H1 (cell line): ENCODE results near the gene PRRC1.

Experiments used
- CBX5 ChIP-seq: fragments of 300-800, 300-1000 bp; sonication (generic); IDR thresholded peaks from 2 replicates; pipeline ENCODE4 v1.7.1; 2016; ENCODE audit warnings: antibody characterized with exemption, low read length, low read depth
- CEBPB ChIP-seq: IDR thresholded peaks from 2 replicates; pipeline ENCODE4 v1.6.1; 2012; ENCODE audit warnings: low read depth, low read length
- EZH2 ChIP-seq: fragments of 200-600 bp; sonication (generic); IDR thresholded peaks from 2 replicates; pipeline ENCODE4 v1.7.1; 2012; ENCODE audit warnings: low read depth, mild to moderate bottlenecking, moderate library complexity, low read length, inconsistent platforms; ENCODE audit not compliant: severe bottlenecking
- JUN ChIP-seq: IDR thresholded peaks from 2 replicates; pipeline ENCODE4 v1.6.1; 2011; ENCODE audit warnings: low read depth, mild to moderate bottlenecking, improper control_type of control experiment, low read length
- JUND ChIP-seq: IDR thresholded peaks from 2 replicates; pipeline ENCODE4 v1.6.1; 2011; ENCODE audit warnings: mild to moderate bottlenecking, improper control_type of control experiment, low read length
- KDM1A ChIP-seq: fragments of 200-600, 300-600 bp; sonication (generic); IDR thresholded peaks from 2 replicates; pipeline ENCODE4 v1.7.1; 2016; ENCODE audit warnings: mild to moderate bottlenecking, low read length, borderline replicate concordance
- POLR2A ChIP-seq, 2 experiments: IDR thresholded peaks; 1 replicate in 1 of 2; 2 replicates in 1 of 2; pipeline ENCODE4 v1.6.1; 2011; ENCODE audit warnings: low read depth in 2 of 2, low read length in 2 of 2, mild to moderate bottlenecking in 2 of 2; ENCODE audit errors: control extremely low read depth in 1 of 2
- RAD21 ChIP-seq, 2 experiments: IDR thresholded peaks in 1 of 2; conservative IDR thresholded peaks in 1 of 2; 2 replicates each; pipeline ENCODE4 v1.6.1; 2011; ENCODE audit warnings: low read depth in 2 of 2, low read length in 2 of 2, improper control_type of control experiment in 1 of 2, inconsistent platforms in 1 of 2, mild to moderate bottlenecking in 1 of 2, moderate library complexity in 1 of 2
- RNF2 ChIP-seq: fragments of 200-900, 300-1000 bp; sonication (generic); IDR thresholded peaks from 2 replicates; pipeline ENCODE4 v1.7.1; 2016; ENCODE audit warnings: borderline replicate concordance, low read depth, mild to moderate bottlenecking, antibody characterized with exemption, low read length; ENCODE audit not compliant: poor library complexity, severe bottlenecking; ENCODE audit errors: missing control alignments
- TAF1 ChIP-seq: IDR thresholded peaks from 2 replicates; pipeline ENCODE4 v1.6.1; 2011; ENCODE audit warnings: mild to moderate bottlenecking, low read depth, low read length
- TF ChIP-seq, protein P1 (sequence below), 3 experiments: IDR thresholded peaks; 1 replicate in 2 of 3; 2 replicates in 1 of 3; pipeline versions ENCODE4 v1.5.1 to v1.6.1; 2011; ENCODE audit warnings: low read length in 3 of 3, mild to moderate bottlenecking in 3 of 3, inconsistent platforms in 2 of 3, low read depth in 1 of 3, moderate library complexity in 1 of 3; ENCODE audit not compliant: insufficient read depth in 1 of 3; ENCODE audit errors: control extremely low read depth in 1 of 3
- TF ChIP-seq, protein P2 (sequence below): IDR thresholded peaks from 2 replicates; pipeline ENCODE4 v1.6.1; 2011; ENCODE audit warnings: low read depth, mild to moderate bottlenecking, low read length; ENCODE audit not compliant: insufficient read depth
- TF ChIP-seq, protein P3 (sequence below): IDR thresholded peaks from 2 replicates; pipeline ENCODE4 v1.6.1; 2012; ENCODE audit warnings: inconsistent platforms
- TF ChIP-seq, protein P4 (sequence below): fragments of 300-600 bp; sonication (generic); IDR thresholded peaks from 2 replicates; pipeline ENCODE4 v1.7.1; 2012; ENCODE audit warnings: low read length, moderate library complexity, mild to moderate bottlenecking, inconsistent platforms; ENCODE audit not compliant: insufficient replicate concordance

DNA sequence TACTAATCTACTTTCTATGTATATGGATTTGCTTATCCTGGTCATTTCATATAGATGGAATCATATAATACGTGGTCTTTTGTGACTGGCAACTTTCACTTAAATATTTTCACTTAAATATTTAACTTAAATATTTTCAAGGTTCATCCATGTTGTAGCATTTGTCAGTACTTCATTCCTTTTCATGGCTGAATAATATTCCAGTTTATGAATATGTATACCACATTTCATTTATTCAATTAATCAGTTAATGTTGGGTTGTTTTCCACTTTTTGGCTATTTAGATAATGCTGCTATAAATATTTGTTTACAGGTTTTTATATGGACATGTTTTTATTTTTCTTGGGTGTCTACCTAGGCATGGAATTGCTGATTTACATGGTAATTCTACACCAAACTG lies 7.7 kb downstream of the PRRC1 start:
- TF ChIP-seq CBX5 (no peak), POLR2A (IDR thresholded peaks at IDR 0.05; ENCODE audit: control extremely low read depth in 1 of 2, low read depth in 2 of 2, low read length in 2 of 2) (no peak), RNF2 (no peak), CEBPB (no peak), JUND (no peak), TAF1 (no peak), JUN (no peak), KDM1A (no peak), RAD21 (IDR thresholded peaks at IDR 0.05 in 1 of 2, conservative IDR thresholded peaks at IDR 0.05 in 1 of 2; ENCODE audit: low read depth in 2 of 2, low read length in 2 of 2) (no peak), EZH2 (no peak)
- TF ChIP-seq, protein P1, sequence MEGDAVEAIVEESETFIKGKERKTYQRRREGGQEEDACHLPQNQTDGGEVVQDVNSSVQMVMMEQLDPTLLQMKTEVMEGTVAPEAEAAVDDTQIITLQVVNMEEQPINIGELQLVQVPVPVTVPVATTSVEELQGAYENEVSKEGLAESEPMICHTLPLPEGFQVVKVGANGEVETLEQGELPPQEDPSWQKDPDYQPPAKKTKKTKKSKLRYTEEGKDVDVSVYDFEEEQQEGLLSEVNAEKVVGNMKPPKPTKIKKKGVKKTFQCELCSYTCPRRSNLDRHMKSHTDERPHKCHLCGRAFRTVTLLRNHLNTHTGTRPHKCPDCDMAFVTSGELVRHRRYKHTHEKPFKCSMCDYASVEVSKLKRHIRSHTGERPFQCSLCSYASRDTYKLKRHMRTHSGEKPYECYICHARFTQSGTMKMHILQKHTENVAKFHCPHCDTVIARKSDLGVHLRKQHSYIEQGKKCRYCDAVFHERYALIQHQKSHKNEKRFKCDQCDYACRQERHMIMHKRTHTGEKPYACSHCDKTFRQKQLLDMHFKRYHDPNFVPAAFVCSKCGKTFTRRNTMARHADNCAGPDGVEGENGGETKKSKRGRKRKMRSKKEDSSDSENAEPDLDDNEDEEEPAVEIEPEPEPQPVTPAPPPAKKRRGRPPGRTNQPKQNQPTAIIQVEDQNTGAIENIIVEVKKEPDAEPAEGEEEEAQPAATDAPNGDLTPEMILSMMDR (IDR thresholded peaks at IDR 0.05; ENCODE audit: control extremely low read depth in 1 of 3, insufficient read depth in 1 of 3, low read depth in 1 of 3, low read length in 3 of 3) = no peak
- TF ChIP-seq, protein P2, sequence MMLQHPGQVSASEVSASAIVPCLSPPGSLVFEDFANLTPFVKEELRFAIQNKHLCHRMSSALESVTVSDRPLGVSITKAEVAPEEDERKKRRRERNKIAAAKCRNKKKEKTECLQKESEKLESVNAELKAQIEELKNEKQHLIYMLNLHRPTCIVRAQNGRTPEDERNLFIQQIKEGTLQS = no peak
- TF ChIP-seq, protein P3, sequence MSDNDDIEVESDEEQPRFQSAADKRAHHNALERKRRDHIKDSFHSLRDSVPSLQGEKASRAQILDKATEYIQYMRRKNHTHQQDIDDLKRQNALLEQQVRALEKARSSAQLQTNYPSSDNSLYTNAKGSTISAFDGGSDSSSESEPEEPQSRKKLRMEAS = no peak
- TF ChIP-seq, protein P4, sequence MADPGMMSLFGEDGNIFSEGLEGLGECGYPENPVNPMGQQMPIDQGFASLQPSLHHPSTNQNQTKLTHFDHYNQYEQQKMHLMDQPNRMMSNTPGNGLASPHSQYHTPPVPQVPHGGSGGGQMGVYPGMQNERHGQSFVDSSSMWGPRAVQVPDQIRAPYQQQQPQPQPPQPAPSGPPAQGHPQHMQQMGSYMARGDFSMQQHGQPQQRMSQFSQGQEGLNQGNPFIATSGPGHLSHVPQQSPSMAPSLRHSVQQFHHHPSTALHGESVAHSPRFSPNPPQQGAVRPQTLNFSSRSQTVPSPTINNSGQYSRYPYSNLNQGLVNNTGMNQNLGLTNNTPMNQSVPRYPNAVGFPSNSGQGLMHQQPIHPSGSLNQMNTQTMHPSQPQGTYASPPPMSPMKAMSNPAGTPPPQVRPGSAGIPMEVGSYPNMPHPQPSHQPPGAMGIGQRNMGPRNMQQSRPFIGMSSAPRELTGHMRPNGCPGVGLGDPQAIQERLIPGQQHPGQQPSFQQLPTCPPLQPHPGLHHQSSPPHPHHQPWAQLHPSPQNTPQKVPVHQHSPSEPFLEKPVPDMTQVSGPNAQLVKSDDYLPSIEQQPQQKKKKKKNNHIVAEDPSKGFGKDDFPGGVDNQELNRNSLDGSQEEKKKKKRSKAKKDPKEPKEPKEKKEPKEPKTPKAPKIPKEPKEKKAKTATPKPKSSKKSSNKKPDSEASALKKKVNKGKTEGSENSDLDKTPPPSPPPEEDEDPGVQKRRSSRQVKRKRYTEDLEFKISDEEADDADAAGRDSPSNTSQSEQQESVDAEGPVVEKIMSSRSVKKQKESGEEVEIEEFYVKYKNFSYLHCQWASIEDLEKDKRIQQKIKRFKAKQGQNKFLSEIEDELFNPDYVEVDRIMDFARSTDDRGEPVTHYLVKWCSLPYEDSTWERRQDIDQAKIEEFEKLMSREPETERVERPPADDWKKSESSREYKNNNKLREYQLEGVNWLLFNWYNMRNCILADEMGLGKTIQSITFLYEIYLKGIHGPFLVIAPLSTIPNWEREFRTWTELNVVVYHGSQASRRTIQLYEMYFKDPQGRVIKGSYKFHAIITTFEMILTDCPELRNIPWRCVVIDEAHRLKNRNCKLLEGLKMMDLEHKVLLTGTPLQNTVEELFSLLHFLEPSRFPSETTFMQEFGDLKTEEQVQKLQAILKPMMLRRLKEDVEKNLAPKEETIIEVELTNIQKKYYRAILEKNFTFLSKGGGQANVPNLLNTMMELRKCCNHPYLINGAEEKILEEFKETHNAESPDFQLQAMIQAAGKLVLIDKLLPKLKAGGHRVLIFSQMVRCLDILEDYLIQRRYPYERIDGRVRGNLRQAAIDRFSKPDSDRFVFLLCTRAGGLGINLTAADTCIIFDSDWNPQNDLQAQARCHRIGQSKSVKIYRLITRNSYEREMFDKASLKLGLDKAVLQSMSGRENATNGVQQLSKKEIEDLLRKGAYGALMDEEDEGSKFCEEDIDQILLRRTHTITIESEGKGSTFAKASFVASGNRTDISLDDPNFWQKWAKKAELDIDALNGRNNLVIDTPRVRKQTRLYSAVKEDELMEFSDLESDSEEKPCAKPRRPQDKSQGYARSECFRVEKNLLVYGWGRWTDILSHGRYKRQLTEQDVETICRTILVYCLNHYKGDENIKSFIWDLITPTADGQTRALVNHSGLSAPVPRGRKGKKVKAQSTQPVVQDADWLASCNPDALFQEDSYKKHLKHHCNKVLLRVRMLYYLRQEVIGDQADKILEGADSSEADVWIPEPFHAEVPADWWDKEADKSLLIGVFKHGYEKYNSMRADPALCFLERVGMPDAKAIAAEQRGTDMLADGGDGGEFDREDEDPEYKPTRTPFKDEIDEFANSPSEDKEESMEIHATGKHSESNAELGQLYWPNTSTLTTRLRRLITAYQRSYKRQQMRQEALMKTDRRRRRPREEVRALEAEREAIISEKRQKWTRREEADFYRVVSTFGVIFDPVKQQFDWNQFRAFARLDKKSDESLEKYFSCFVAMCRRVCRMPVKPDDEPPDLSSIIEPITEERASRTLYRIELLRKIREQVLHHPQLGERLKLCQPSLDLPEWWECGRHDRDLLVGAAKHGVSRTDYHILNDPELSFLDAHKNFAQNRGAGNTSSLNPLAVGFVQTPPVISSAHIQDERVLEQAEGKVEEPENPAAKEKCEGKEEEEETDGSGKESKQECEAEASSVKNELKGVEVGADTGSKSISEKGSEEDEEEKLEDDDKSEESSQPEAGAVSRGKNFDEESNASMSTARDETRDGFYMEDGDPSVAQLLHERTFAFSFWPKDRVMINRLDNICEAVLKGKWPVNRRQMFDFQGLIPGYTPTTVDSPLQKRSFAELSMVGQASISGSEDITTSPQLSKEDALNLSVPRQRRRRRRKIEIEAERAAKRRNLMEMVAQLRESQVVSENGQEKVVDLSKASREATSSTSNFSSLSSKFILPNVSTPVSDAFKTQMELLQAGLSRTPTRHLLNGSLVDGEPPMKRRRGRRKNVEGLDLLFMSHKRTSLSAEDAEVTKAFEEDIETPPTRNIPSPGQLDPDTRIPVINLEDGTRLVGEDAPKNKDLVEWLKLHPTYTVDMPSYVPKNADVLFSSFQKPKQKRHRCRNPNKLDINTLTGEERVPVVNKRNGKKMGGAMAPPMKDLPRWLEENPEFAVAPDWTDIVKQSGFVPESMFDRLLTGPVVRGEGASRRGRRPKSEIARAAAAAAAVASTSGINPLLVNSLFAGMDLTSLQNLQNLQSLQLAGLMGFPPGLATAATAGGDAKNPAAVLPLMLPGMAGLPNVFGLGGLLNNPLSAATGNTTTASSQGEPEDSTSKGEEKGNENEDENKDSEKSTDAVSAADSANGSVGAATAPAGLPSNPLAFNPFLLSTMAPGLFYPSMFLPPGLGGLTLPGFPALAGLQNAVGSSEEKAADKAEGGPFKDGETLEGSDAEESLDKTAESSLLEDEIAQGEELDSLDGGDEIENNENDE = no peak
